ENCODE data around the gene MILR1. TPM values are rescaled to one million over a fixed set of nuclear protein-coding genes. Genes with fewer than 3 reads are reported as not detected.
"Not testable (repeated sequence)": the region's sequence is repeated elsewhere in the genome, so short reads cannot be mapped to it uniquely, and the experiment has no call there.

The MILR1 gene
- total and polyA plus RNA-seq, 2 donors from 2014 or later = 2.2 to 17.8 TPM

DNA sequence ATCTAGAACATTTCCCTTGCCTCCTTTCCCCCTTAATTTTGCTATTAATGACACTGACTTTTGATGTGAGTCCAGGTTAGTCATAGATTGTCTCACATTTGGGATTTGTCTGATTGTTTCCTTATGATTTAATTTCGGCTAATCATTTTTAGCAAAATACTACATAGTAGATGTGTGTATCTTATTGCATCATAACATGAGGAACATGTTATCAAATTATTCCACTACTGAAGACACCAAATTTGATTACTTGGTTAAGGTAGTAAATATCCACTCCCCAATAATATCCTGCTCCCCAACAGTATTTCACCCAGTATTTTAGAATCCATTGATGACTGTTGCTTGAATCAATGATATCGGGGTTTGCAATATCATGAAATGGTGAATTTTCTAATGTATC, 45.2 kb downstream of the MILR1 start:
- intact Hi-C loops (cut with DNase I) = loop anchor here (10.0 kb wide), 1 partner anchor 69 kb away; no protein-coding TSS in a partner anchor
- Histone ChIP-seq H3K27ac (ENCODE audit: low read depth in 2 of 2, low read length in 2 of 2) (no peak overlapping the region), H3K4me1 (ENCODE audit: control insufficient read depth in 2 of 3, insufficient read depth in 2 of 3, low read depth in 1 of 3, low read length in 3 of 3) (peaks cover 0 to 7% (median 7%) of the 10 kb centered on the region in 3 donors), H3K4me3 (ENCODE audit: low read length in 3 of 3) (no peak overlapping the region), H3K9me3 (ENCODE audit: control insufficient read depth in 2 of 3, insufficient read depth in 1 of 3, low read length in 3 of 3) (no peaks in the 10 kb centered on the region), H3K9ac (ENCODE audit: low read length in 3 of 3) (no peak overlapping the region), H3K27me3 (ENCODE audit: control insufficient read depth, insufficient read depth, low read length) (no peaks in the 10 kb centered on the region), H3K36me3 (ENCODE audit: control insufficient read depth in 2 of 3, insufficient read depth in 3 of 3, low read length in 3 of 3) (peaks cover 11 to 30% (median 20%) of the 10 kb centered on the region in 3 donors)
- DNase-seq (no peak), FAIRE-seq (no peak)
- TF ChIP-seq, protein P1, sequence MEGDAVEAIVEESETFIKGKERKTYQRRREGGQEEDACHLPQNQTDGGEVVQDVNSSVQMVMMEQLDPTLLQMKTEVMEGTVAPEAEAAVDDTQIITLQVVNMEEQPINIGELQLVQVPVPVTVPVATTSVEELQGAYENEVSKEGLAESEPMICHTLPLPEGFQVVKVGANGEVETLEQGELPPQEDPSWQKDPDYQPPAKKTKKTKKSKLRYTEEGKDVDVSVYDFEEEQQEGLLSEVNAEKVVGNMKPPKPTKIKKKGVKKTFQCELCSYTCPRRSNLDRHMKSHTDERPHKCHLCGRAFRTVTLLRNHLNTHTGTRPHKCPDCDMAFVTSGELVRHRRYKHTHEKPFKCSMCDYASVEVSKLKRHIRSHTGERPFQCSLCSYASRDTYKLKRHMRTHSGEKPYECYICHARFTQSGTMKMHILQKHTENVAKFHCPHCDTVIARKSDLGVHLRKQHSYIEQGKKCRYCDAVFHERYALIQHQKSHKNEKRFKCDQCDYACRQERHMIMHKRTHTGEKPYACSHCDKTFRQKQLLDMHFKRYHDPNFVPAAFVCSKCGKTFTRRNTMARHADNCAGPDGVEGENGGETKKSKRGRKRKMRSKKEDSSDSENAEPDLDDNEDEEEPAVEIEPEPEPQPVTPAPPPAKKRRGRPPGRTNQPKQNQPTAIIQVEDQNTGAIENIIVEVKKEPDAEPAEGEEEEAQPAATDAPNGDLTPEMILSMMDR (IDR thresholded peaks at IDR 0.05; ENCODE audit: borderline replicate concordance, extremely low read depth, insufficient read depth) = no peak

DNA sequence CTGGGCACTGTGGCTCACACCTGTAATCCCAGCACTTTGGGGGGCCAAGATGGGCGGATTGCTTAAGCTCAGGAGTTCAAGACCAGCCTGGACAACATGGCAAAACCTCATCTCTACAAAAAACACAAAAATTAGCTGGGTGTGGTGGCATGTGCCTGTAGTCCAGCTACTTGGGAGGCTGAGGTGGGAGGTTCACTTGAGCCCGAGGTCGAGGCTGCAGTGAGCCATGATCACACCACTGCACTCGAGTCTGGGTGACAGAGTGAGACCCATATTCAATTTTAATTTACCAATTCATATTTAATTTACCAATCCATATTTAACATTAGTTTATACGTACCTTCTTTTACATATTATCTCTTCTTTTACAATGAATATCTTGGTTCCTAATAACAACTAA, 46.4 kb downstream of the MILR1 start:
- not testable (repeated sequence) for H3K27ac ChIP-seq (ENCODE audit: low read depth in 2 of 2, low read length in 2 of 2); H3K4me3 ChIP-seq (ENCODE audit: low read length in 3 of 3); H3K9ac ChIP-seq (ENCODE audit: low read length in 3 of 3); DNase-seq; H3K9me3 ChIP-seq (ENCODE audit: control insufficient read depth in 2 of 3, insufficient read depth in 1 of 3, low read length in 3 of 3); H3K27me3 ChIP-seq (ENCODE audit: control insufficient read depth, insufficient read depth, low read length); H3K4me1 ChIP-seq (ENCODE audit: control insufficient read depth in 2 of 3, insufficient read depth in 2 of 3, low read depth in 1 of 3, low read length in 3 of 3); FAIRE-seq
- peaks cover 15 to 36% (median 25%) of the 10 kb centered on the region in 3 donors for H3K36me3 ChIP-seq (ENCODE audit: control insufficient read depth in 2 of 3, insufficient read depth in 3 of 3, low read length in 3 of 3)
- intact Hi-C loops (cut with DNase I) = loop anchor here (10.0 kb wide), 1 partner anchor 70 kb away; no protein-coding TSS in a partner anchor

DNA sequence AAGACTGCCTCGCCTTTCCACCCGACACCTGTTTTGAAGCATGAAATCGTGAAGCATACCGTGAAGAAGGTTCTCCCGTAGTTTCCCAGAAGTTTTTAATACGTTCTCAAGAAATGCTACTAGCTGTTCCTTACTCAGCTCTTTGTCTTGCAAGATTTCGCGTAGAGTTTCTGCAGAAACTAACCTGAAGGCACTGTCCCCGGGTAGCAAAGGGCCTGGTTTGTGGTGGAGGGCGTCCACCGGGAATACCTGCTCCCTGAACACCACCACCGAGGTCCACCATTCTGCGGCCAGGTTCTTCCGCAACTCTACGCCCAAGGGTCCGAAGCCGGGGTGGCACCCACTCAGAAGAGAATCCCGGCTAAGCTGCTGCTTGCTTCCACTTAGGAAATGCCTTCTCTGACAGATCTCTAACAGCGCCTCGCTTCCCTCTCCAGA, 47.5 kb downstream of the MILR1 start:
- peaks cover 0 to 15% (median 7%) of the 10 kb centered on the region in 3 donors for H3K4me1 ChIP-seq (ENCODE audit: control insufficient read depth in 2 of 3, insufficient read depth in 2 of 3, low read depth in 1 of 3, low read length in 3 of 3)
- H3K36me3 ChIP-seq (ENCODE audit: control insufficient read depth in 2 of 3, insufficient read depth in 3 of 3, low read length in 3 of 3) = peaks cover 23 to 41% (median 31%) of the 10 kb centered on the region in 3 donors
- no peak for FAIRE-seq
- peak overlapping the region; percentile 35 to 95 (median 77) for H3K9ac ChIP-seq (ENCODE audit: low read length in 3 of 3)
- TF ChIP-seq, protein P1 (IDR thresholded peaks at IDR 0.05; ENCODE audit: borderline replicate concordance, extremely low read depth, insufficient read depth) = no peak
- H3K27ac ChIP-seq (ENCODE audit: low read depth in 2 of 2, low read length in 2 of 2) = peak overlapping the region; percentile 76 to 88
- H3K9me3 ChIP-seq (ENCODE audit: control insufficient read depth in 2 of 3, insufficient read depth in 1 of 3, low read length in 3 of 3) = no peaks in the 10 kb centered on the region
- peak overlapping the region; percentile 85 to 97 (median 91) for H3K4me3 ChIP-seq (ENCODE audit: low read length in 3 of 3)
- H3K27me3 ChIP-seq (ENCODE audit: control insufficient read depth, insufficient read depth, low read length) = no peaks in the 10 kb centered on the region
- intact Hi-C loops (cut with DNase I) = loop anchor here (10.0 kb wide), 1 partner anchor 72 kb away; no protein-coding TSS in a partner anchor
- peak in 1 of 5 donors; percentile 12 for DNase-seq

GRCh38 chr17:64496786-64497564, 48.1 kb downstream of the MILR1 start, which contains the start of gene POLG2:
POLG2 (minus strand) TSS chr17:64497054; CDS start chr17:64496968, 86 bp downstream.
- peak within 1 kb of the TSS; percentile 85 to 97 (median 91) for H3K4me3 ChIP-seq (ENCODE audit: low read length in 3 of 3)
- H3K4me1 ChIP-seq (ENCODE audit: control insufficient read depth in 2 of 3, insufficient read depth in 2 of 3, low read depth in 1 of 3, low read length in 3 of 3) = peaks cover 0 to 15% (median 7%) of the 10 kb centered on the region in 3 donors
- peak within 1 kb of the TSS; percentile 56 to 95 (median 77) for H3K9ac ChIP-seq (ENCODE audit: low read length in 3 of 3)
- TF ChIP-seq, protein P1 (IDR thresholded peaks at IDR 0.05; ENCODE audit: borderline replicate concordance, extremely low read depth, insufficient read depth) = peak; percentile 24
- intact Hi-C loops (cut with DNase I) = loop anchor here (10.0 kb wide), 1 partner anchor 72 kb away; no protein-coding TSS in a partner anchor
- peak within 1 kb of the TSS; percentile 76 to 88 for H3K27ac ChIP-seq (ENCODE audit: low read depth in 2 of 2, low read length in 2 of 2)
- H3K36me3 ChIP-seq (ENCODE audit: control insufficient read depth in 2 of 3, insufficient read depth in 3 of 3, low read length in 3 of 3) = peaks cover 29 to 44% (median 32%) of the 10 kb centered on the region in 3 donors
- DNase-seq (peak; percentile 93 to 97 (median 96)), FAIRE-seq (no peak)
- no peaks in the 10 kb centered on the region for H3K27me3 ChIP-seq (ENCODE audit: control insufficient read depth, insufficient read depth, low read length)
- H3K9me3 ChIP-seq (ENCODE audit: control insufficient read depth in 2 of 3, insufficient read depth in 1 of 3, low read length in 3 of 3) = no peaks in the 10 kb centered on the region

All from kidney (tissue), 14 donors.